BJ (cell line): ENCODE results near the gene FSIP2. TPM values are rescaled to one million over a fixed set of nuclear protein-coding genes. Genes with fewer than 3 reads are reported as not detected.

Source experiments
- CTCF ChIA-PET: fragments of 350-600 bp; formaldehyde crosslinking; extraction: SDS; loops from one replicate; lab custom pipeline; 2021; ENCODE audit warnings: antibody characterized with exemption, inconsistent platforms; lab: Yijun Ruan, JAX
- POLR2A ChIA-PET: fragments of 300-600 bp; sonication (Branson Sonifier 250); formaldehyde crosslinking; extraction: SDS; loops from one replicate; lab custom pipeline; 2021; ENCODE audit warnings: antibody characterized with exemption; lab: Charles Lee
- DNase-seq: peaks from one replicate; pipeline ENCODE4 v3.0.0-alpha.2; 2011; ENCODE audit warnings: low read depth
- H3K27me3 ChIP-seq: 2 replicates; pipeline ENCODE4 v1.6.0; 2011; ENCODE audit warnings: low read length; ENCODE audit not compliant: control insufficient read depth, insufficient read depth
- H3K36me3 ChIP-seq: 2 replicates; pipeline ENCODE4 v1.5.1; 2011; ENCODE audit warnings: low read length; ENCODE audit not compliant: control insufficient read depth, insufficient read depth
- H3K4me3 ChIP-seq: 2 replicates; pipeline ENCODE4 v1.5.1; 2011; ENCODE audit warnings: low read depth, mild to moderate bottlenecking, control low read depth, low read length
- CTCF ChIP-seq: IDR thresholded peaks from 2 replicates; pipeline ENCODE4 v1.5.1; 2011; ENCODE audit warnings: low read depth, mild to moderate bottlenecking, control low read depth, inconsistent platforms, low read length, moderate library complexity; ENCODE audit not compliant: insufficient read depth
- polyA minus RNA-seq: library from RNA; depleted of rRNA, polyadenylated mRNA; stranded (reverse); fragments of >200 nt; gene quantifications from 2 replicates; pipeline ENCODE4 v1.2.3, GENCODE V29; 2011; rRNA and poly(A)+ RNA removed
- polyA plus RNA-seq: library from polyadenylated mRNA; depleted of rRNA; stranded (reverse); fragments of >200 nt; gene quantifications from 2 replicates; pipeline ENCODE4 v1.2.3, GENCODE V29; 2011; rRNA removed

Gene FSIP2
- polyA plus RNA-seq (0.17 and 0.55 TPM in 2 replicates), polyA minus RNA-seq (0.15 and 0.24 TPM in 2 replicates)

GRCh38 chr2:185738679-185739472, at the start of gene FSIP2:
TSS of gene FSIP2 (plus strand) at chr2:185738804. CDS start at chr2:185738895, 91 bp downstream.
- POLR2A ChIA-PET = no interaction called here
- DNase-seq = no peak

GRCh38 chr2:185689906-185690539, 48.6 kb upstream of the FSIP2 start:
- no peaks in the 10 kb centered on the region for H3K36me3 ChIP-seq
- no peak overlapping the region for H3K4me3 ChIP-seq
- ChIA-PET POLR2A (no interaction called here), CTCF (no interaction called here)
- DNase-seq = no peak
- TF ChIP-seq CTCF = no peak
- H3K27me3 ChIP-seq = no peaks in the 10 kb centered on the region

More at GRCh38 chr2:185738679-185739472, at the start of gene FSIP2:
- peak within 1 kb of the TSS; percentile 37 for H3K4me3 ChIP-seq
- no peaks in the 10 kb centered on the region for H3K27me3 ChIP-seq
- CTCF ChIA-PET = interaction anchor here (0.6 to 1.3 kb wide), 3 partner anchors 18 to 1659 kb away, joined by 3 read pairs; no protein-coding TSS in a partner anchor
- TF ChIP-seq CTCF = peak; percentile 66
- no peaks in the 10 kb centered on the region for H3K36me3 ChIP-seq

- ChIA-PET CTCF (no interaction called here), POLR2A (no interaction called here)
- no peak for DNase-seq
- Histone ChIP-seq H3K36me3 (no peaks in the 10 kb centered on the region), H3K27me3 (no peaks in the 10 kb centered on the region), H3K4me3 (no peak overlapping the region)
- no peak for TF ChIP-seq CTCF
Measured at GRCh38 chr2:185695711-185696235, 42.8 kb upstream of the FSIP2 start.

- no peaks in the 10 kb centered on the region for H3K36me3 ChIP-seq
- no peak for TF ChIP-seq CTCF
- ChIA-PET POLR2A (no interaction called here), CTCF (no interaction called here)
- no peak for DNase-seq
- H3K27me3 ChIP-seq = no peaks in the 10 kb centered on the region
- no peak overlapping the region for H3K4me3 ChIP-seq
Measured at GRCh38 chr2:185700883-185701282, 37.7 kb upstream of the FSIP2 start.

GRCh38 chr2:185734658-185735057, 3.9 kb upstream of the FSIP2 start:
- DNase-seq = no peak
- H3K27me3 ChIP-seq = no peaks in the 10 kb centered on the region
- no peak overlapping the region for H3K4me3 ChIP-seq
- no peaks in the 10 kb centered on the region for H3K36me3 ChIP-seq
- CTCF ChIA-PET = no interaction called here
- TF ChIP-seq CTCF = no peak
- POLR2A ChIA-PET = no interaction called here
